ENCODE data around the gene ADGRG4.

- no peak for TF ChIP-seq CTCF (conservative IDR thresholded peaks at IDR 0.05; ENCODE audit: low read depth, low read length)
- no peak for TF ChIP-seq EZH2 (IDR thresholded peaks at IDR 0.05; ENCODE audit: low read length, unreplicated experiment)
- TF ChIP-seq EZH2phosphoT487 (IDR thresholded peaks at IDR 0.05; ENCODE audit: borderline replicate concordance, low read length), result no peak
These were observed 20.8 kb downstream of the ADGRG4 start for GRCh38 chrX:136321532-136321931.

Data from PC-3 (cell line).